H9 (cell line): Measurements from ENCODE around the gene SSPN. TPM values are rescaled to one million over a fixed set of nuclear protein-coding genes. Genes with fewer than 3 reads are reported as not detected.

ENCODE experiments used
- DNase-seq: peaks from one replicate; pipeline ENCODE4 v3.0.0-alpha.2; 2017
- H2AFZ ChIP-seq: one replicate; pipeline ENCODE4 v1.6.1; 2013; ENCODE audit warnings: mild to moderate bottlenecking, low read length, control low read depth, moderate library complexity
- H2AK5ac ChIP-seq: 2 replicates; pipeline ENCODE4 v1.6.1; 2013; ENCODE audit warnings: low read length, control low read depth, mixed read lengths; ENCODE audit not compliant: insufficient read length
- H2BK120ac ChIP-seq: one replicate; pipeline ENCODE4 v1.6.1; 2013; ENCODE audit warnings: low read depth, mild to moderate bottlenecking, low read length, control low read depth, inconsistent platforms; ENCODE audit not compliant: poor library complexity, severe bottlenecking
- H2BK12ac ChIP-seq: 2 replicates; pipeline ENCODE4 v1.6.1; 2013; ENCODE audit warnings: low read length, control low read depth, mixed read lengths, low read depth; ENCODE audit not compliant: insufficient read length
- H2BK15ac ChIP-seq: 2 replicates; pipeline ENCODE4 v1.6.1; 2013; ENCODE audit warnings: low read depth, low read length, control low read depth
- H2BK20ac ChIP-seq: one replicate; pipeline ENCODE4 v1.6.1; 2013; ENCODE audit warnings: low read depth, mild to moderate bottlenecking, low read length, control low read depth, inconsistent platforms; ENCODE audit not compliant: poor library complexity, severe bottlenecking
- H2BK5ac ChIP-seq: 2 replicates; pipeline ENCODE4 v1.6.1; 2013; ENCODE audit warnings: low read length, control low read depth, mixed read lengths; ENCODE audit not compliant: insufficient read length
- H3K14ac ChIP-seq: 2 replicates; pipeline ENCODE4 v1.6.1; 2013; ENCODE audit warnings: low read length, control low read depth; ENCODE audit not compliant: insufficient read depth
- H3K18ac ChIP-seq: 2 replicates; pipeline ENCODE4 v1.6.1; 2013; ENCODE audit warnings: low read depth, mild to moderate bottlenecking, mixed read lengths, low read length, control low read depth; ENCODE audit not compliant: insufficient read length
- H3K23ac ChIP-seq: 2 replicates; pipeline ENCODE4 v1.6.1; 2013; ENCODE audit warnings: low read length, control low read depth, mixed read lengths, low read depth; ENCODE audit not compliant: insufficient read length
- H3K23me2 ChIP-seq: 2 replicates; pipeline ENCODE4 v1.6.1; 2013; ENCODE audit warnings: low read depth, mild to moderate bottlenecking, mixed read lengths, low read length, control low read depth; ENCODE audit not compliant: insufficient read length, poor library complexity, severe bottlenecking
- H3K27ac ChIP-seq: 2 replicates; pipeline ENCODE4 v1.5.1; 2013; ENCODE audit warnings: low read length, control low read depth, mixed read lengths, low read depth; ENCODE audit not compliant: insufficient read length
- H3K27me3 ChIP-seq: 2 replicates; pipeline ENCODE4 v1.6.1; 2013; ENCODE audit warnings: low read length, control low read depth, inconsistent platforms; ENCODE audit not compliant: insufficient read depth
- H3K4ac ChIP-seq: 2 replicates; pipeline ENCODE4 v1.6.1; 2013; ENCODE audit warnings: low read depth, mild to moderate bottlenecking, control low read depth, inconsistent platforms, low read length, moderate library complexity
- H3K4me1 ChIP-seq: 2 replicates; pipeline ENCODE4 v1.6.1; 2013; ENCODE audit warnings: low read length, control low read depth, inconsistent platforms; ENCODE audit not compliant: insufficient read depth
- H3K4me2 ChIP-seq: 2 replicates; pipeline ENCODE4 v1.6.1; 2013; ENCODE audit warnings: low read length, control low read depth, mixed read lengths; ENCODE audit not compliant: insufficient read length, insufficient read depth
- H3K56ac ChIP-seq: 2 replicates; pipeline ENCODE4 v1.6.1; 2013; ENCODE audit warnings: low read depth, mild to moderate bottlenecking, mixed read lengths, low read length, control low read depth; ENCODE audit not compliant: insufficient read length
- H3K79me1 ChIP-seq: 2 replicates; pipeline ENCODE4 v1.6.1; 2013; ENCODE audit warnings: low read depth, mild to moderate bottlenecking, moderate library complexity, low read length, control low read depth, inconsistent platforms; ENCODE audit not compliant: insufficient read depth, poor library complexity, severe bottlenecking
- H3K79me2 ChIP-seq: 2 replicates; pipeline ENCODE4 v1.6.1; 2013; ENCODE audit warnings: low read length, control low read depth, inconsistent platforms; ENCODE audit not compliant: insufficient read depth
- H3K9ac ChIP-seq: 2 replicates; pipeline ENCODE4 v1.6.1; 2013; ENCODE audit warnings: low read length, control low read depth, mixed read lengths; ENCODE audit not compliant: insufficient read length; ENCODE audit errors: extremely low read depth
- H3K9me3 ChIP-seq: one replicate; pipeline ENCODE4 v1.6.1; 2013; ENCODE audit warnings: low read depth, low read length, inconsistent platforms; ENCODE audit not compliant: control insufficient read depth
- H3T11ph ChIP-seq: one replicate; pipeline ENCODE4 v1.6.1; 2013; ENCODE audit warnings: mild to moderate bottlenecking, low read length, control low read depth, inconsistent platforms
- H4K20me1 ChIP-seq: one replicate; pipeline ENCODE4 v1.6.1; 2013; ENCODE audit not compliant: control insufficient read depth, insufficient read length, insufficient read depth
- H4K5ac ChIP-seq: 2 replicates; pipeline ENCODE4 v1.6.1; 2013; ENCODE audit warnings: low read depth, mild to moderate bottlenecking, mixed read lengths, low read length, control low read depth; ENCODE audit not compliant: insufficient read length
- H4K8ac ChIP-seq: replicated peaks from 2 replicates; pipeline ENCODE4 v1.6.1; 2013; ENCODE audit warnings: low read length, control low read depth, mixed read lengths, low read depth; ENCODE audit not compliant: insufficient read length
- H4K91ac ChIP-seq: 2 replicates; pipeline ENCODE4 v1.6.1; 2013; ENCODE audit warnings: low read depth, mild to moderate bottlenecking, moderate library complexity, mixed read lengths, low read length, control low read depth; ENCODE audit not compliant: insufficient read length
- H3K27ac Mint-ChIP-seq, 3 experiments: 2 replicates in 2 of 3; 3 replicates in 1 of 3; pipeline ENCODE4 v1.8.0; 2020 to 2021; ENCODE audit warnings: mixed read lengths in 3 of 3, mild to moderate bottlenecking in 1 of 3, moderate library complexity in 1 of 3
- H3K27me3 Mint-ChIP-seq: 2 replicates; pipeline ENCODE4 v1.8.0; 2021; ENCODE audit warnings: low read depth, mild to moderate bottlenecking, moderate library complexity, mixed read lengths
- H3K36me3 Mint-ChIP-seq, 3 experiments: 2 replicates in 2 of 3; 3 replicates in 1 of 3; pipeline ENCODE4 v1.8.0; 2020 to 2021; ENCODE audit warnings: low read depth in 3 of 3, mixed read lengths in 3 of 3; ENCODE audit not compliant: insufficient read depth in 1 of 3
- H3K4me1 Mint-ChIP-seq, 2 experiments: 2 replicates each; pipeline ENCODE4 v1.8.0; 2020; ENCODE audit warnings: mixed read lengths in 2 of 2
- H3K4me3 Mint-ChIP-seq, 2 experiments: 2 replicates in 1 of 2; 3 replicates in 1 of 2; pipeline ENCODE4 v1.8.0; 2020 to 2021; ENCODE audit warnings: mild to moderate bottlenecking in 2 of 2, mixed read lengths in 2 of 2, moderate library complexity in 1 of 2
- H3K9me3 Mint-ChIP-seq, 2 experiments: 2 replicates in 1 of 2; 3 replicates in 1 of 2; pipeline ENCODE4 v1.8.0; 2020; ENCODE audit warnings: mild to moderate bottlenecking in 2 of 2, mixed read lengths in 2 of 2, moderate library complexity in 1 of 2
- CTCF ChIP-seq: fragments of 200-600 bp; sonication (generic); conservative IDR thresholded peaks from 3 replicates; pipeline ENCODE4 v1.8.0; 2021; ENCODE audit warnings: antibody characterized with exemption, mild to moderate bottlenecking
- WGBS: extraction: QIAGEN DNeasy Blood & Tissue Kit; methylation state at CpG from one replicate; pipeline ENCODE4 v1.1.7; 2013; ENCODE audit warnings: missing lambda C conversion rate, low lambda C conversion rate, mixed read lengths; ENCODE audit not compliant: insufficient read length; ENCODE audit errors: extremely low coverage; 5-methylcytosine and 5-hydroxymethylcytosine counted together
- total RNA-seq: library from RNA; stranded (reverse); gene quantifications from 2 replicates; pipeline ENCODE4 v1.2.1, GENCODE V29; 2021

SSPN gene
- total RNA-seq, 1 experiment from 2014 or later, result 0.81 TPM

- no peaks in the 10 kb centered on the region for H3K4me1 Mint-ChIP-seq
- no peaks in the 10 kb centered on the region; a peak in 1 of 5 replicates for H3K9me3 Mint-ChIP-seq
- no peak overlapping the region for H3K4ac ChIP-seq
- no peaks in the 10 kb centered on the region for H3K79me1 ChIP-seq
- no peak overlapping the region for H3K4me2 ChIP-seq
- no peak overlapping the region; a peak in 1 of 5 replicates for H3K4me3 Mint-ChIP-seq
- H4K91ac ChIP-seq, result no peak overlapping the region
- no peaks in the 10 kb centered on the region for H3K79me2 ChIP-seq
- H2AFZ ChIP-seq, result no peak overlapping the region
- no CpG with 5 or more reads among the region's 4 CpGs for whole genome bisulfite sequencing
- H3T11ph ChIP-seq, result no peak overlapping the region
- H4K8ac ChIP-seq, result no peak overlapping the region
- H3K14ac ChIP-seq, result no peak overlapping the region
- no peak overlapping the region for H3K27ac ChIP-seq
- no peaks in the 10 kb centered on the region for H3K27me3 ChIP-seq
- H3K36me3 Mint-ChIP-seq, result no peaks in the 10 kb centered on the region
- H4K20me1 ChIP-seq, result no peaks in the 10 kb centered on the region
- no peak overlapping the region for H3K56ac ChIP-seq
- no peak overlapping the region for H2BK12ac ChIP-seq
- no peak overlapping the region for H2BK20ac ChIP-seq
- no peak overlapping the region for H2AK5ac ChIP-seq
- H3K18ac ChIP-seq, result no peak overlapping the region
- TF ChIP-seq CTCF, result no peak
- no peak overlapping the region for H2BK5ac ChIP-seq
- H2BK120ac ChIP-seq, result no peak overlapping the region
- no peak for DNase-seq
- no peak overlapping the region for H2BK15ac ChIP-seq
- no peaks in the 10 kb centered on the region for H3K23me2 ChIP-seq
- no peaks in the 10 kb centered on the region for H3K27me3 Mint-ChIP-seq
- no peak overlapping the region for H3K9ac ChIP-seq
- no peaks in the 10 kb centered on the region for H3K9me3 ChIP-seq
- H3K4me1 ChIP-seq, result no peaks in the 10 kb centered on the region
- no peak overlapping the region for H4K5ac ChIP-seq
- no peak overlapping the region for H3K27ac Mint-ChIP-seq
- H3K23ac ChIP-seq, result no peak overlapping the region
Measured at GRCh38 chr12:26172946-26173552, 22.3 kb upstream of the SSPN start.
